CD14-positive monocyte (primary cell): ENCODE data around the gene AGO1. TPM values are rescaled to one million over a fixed set of nuclear protein-coding genes. Genes with fewer than 3 reads are reported as not detected.

Experiments
- DNase-seq, 3 donors: peaks; one replicate each; pipeline ENCODE4 v3.0.0-alpha.2; 2011 to 2022
- H2AFZ ChIP-seq: 2 replicates; pipeline ENCODE4 v1.6.0; 2012; ENCODE audit warnings: mild to moderate bottlenecking, low read depth, low read length, inconsistent platforms; ENCODE audit not compliant: insufficient read depth, poor library complexity, severe bottlenecking
- H3K27ac ChIP-seq, 2 donors: 1 replicate in 1 of 2; 2 replicates in 1 of 2; pipeline ENCODE4 v1.5.1; 2012 to 2013; ENCODE audit warnings: low read length in 2 of 2, control low read depth in 1 of 2, inconsistent platforms in 1 of 2, low read depth in 1 of 2, mild to moderate bottlenecking in 1 of 2
- H3K27me3 ChIP-seq, 2 donors: one replicate each; pipeline versions ENCODE4 v1.6.0 to v1.6.1; 2011 to 2013; ENCODE audit warnings: low read length in 2 of 2; ENCODE audit not compliant: control insufficient read depth in 2 of 2, insufficient read depth in 2 of 2
- H3K36me3 ChIP-seq, 2 donors: replicated peaks in 1 of 2; 1 replicate in 1 of 2; 2 replicates in 1 of 2; pipeline versions ENCODE4 v1.5.1 to v1.6.1; 2012 to 2013; ENCODE audit warnings: low read length in 2 of 2, control low read depth in 1 of 2, inconsistent platforms in 1 of 2, mild to moderate bottlenecking in 1 of 2; ENCODE audit not compliant: insufficient read depth in 2 of 2, control insufficient read depth in 1 of 2
- H3K4me1 ChIP-seq, 2 donors: 1 replicate in 1 of 2; 2 replicates in 1 of 2; pipeline versions ENCODE4 v1.5.1 to v1.6.1; 2012 to 2013; ENCODE audit warnings: low read length in 2 of 2, control low read depth in 1 of 2, inconsistent platforms in 1 of 2, mild to moderate bottlenecking in 1 of 2, moderate library complexity in 1 of 2; ENCODE audit not compliant: insufficient read depth in 2 of 2, control insufficient read depth in 1 of 2
- H3K4me2 ChIP-seq: replicated peaks from 2 replicates; pipeline ENCODE3; 2012; ENCODE audit warnings: low read length, moderate library complexity, mild to moderate bottlenecking; ENCODE audit not compliant: poor library complexity, severe bottlenecking; ENCODE audit errors: extremely low read depth
- H3K4me3 ChIP-seq, 3 experiments: fragments of 200-600 bp in 1 of 3; sonication (generic) in 1 of 3; replicated peaks in 1 of 3; 1 replicate in 2 of 3; 2 replicates in 1 of 3; pipeline ENCODE4 v1.5.1; 2011 to 2013; ENCODE audit warnings: low read length in 3 of 3, mild to moderate bottlenecking in 3 of 3, control low read depth in 2 of 3, low read depth in 2 of 3, inconsistent platforms in 1 of 3, moderate library complexity in 1 of 3
- H3K79me2 ChIP-seq: 2 replicates; pipeline ENCODE4 v1.6.0; 2012; ENCODE audit warnings: mild to moderate bottlenecking, control low read depth, inconsistent platforms, low read length, moderate library complexity; ENCODE audit not compliant: insufficient read depth
- H3K9ac ChIP-seq: 2 replicates; pipeline ENCODE4 v1.6.0; 2017; ENCODE audit warnings: low read length, mild to moderate bottlenecking; ENCODE audit not compliant: insufficient read depth, poor library complexity, severe bottlenecking
- H3K9me3 ChIP-seq, 2 donors: replicated peaks in 1 of 2; 1 replicate in 1 of 2; 2 replicates in 1 of 2; pipeline versions ENCODE4 v1.5.1 to v1.6.1; 2012 to 2013; ENCODE audit warnings: low read length in 2 of 2, control low read depth in 1 of 2; ENCODE audit not compliant: control insufficient read depth in 1 of 2, insufficient read depth in 1 of 2
- H4K20me1 ChIP-seq: 2 replicates; pipeline ENCODE4 v1.6.0; 2012; ENCODE audit warnings: mild to moderate bottlenecking, low read length, control low read depth, moderate library complexity; ENCODE audit not compliant: insufficient read depth
- H3K27ac Mint-ChIP-seq, 7 donors: one replicate each; pipeline ENCODE4 v1.8.0; 2020; ENCODE audit warnings: mild to moderate bottlenecking in 7 of 7, mixed read lengths in 7 of 7, moderate library complexity in 6 of 7, inconsistent platforms in 2 of 7
- H3K27me3 Mint-ChIP-seq, 3 donors: one replicate each; pipeline ENCODE4 v1.8.0; 2021 to 2022; ENCODE audit warnings: low read depth in 3 of 3, mild to moderate bottlenecking in 3 of 3, mixed read lengths in 3 of 3, moderate library complexity in 3 of 3, inconsistent platforms in 1 of 3
- H3K36me3 Mint-ChIP-seq, 2 donors: one replicate each; pipeline ENCODE4 v1.8.0; 2020; ENCODE audit warnings: mixed read lengths in 2 of 2, inconsistent platforms in 1 of 2, mild to moderate bottlenecking in 1 of 2
- H3K4me1 Mint-ChIP-seq: one replicate; pipeline ENCODE4 v1.8.0; 2020; ENCODE audit warnings: mild to moderate bottlenecking, mixed read lengths
- H3K4me3 Mint-ChIP-seq, 2 donors: one replicate each; pipeline ENCODE4 v1.8.0; 2020; ENCODE audit warnings: mild to moderate bottlenecking in 2 of 2, mixed read lengths in 2 of 2, moderate library complexity in 1 of 2
- H3K9me3 Mint-ChIP-seq, 7 donors: one replicate each; pipeline ENCODE4 v1.8.0; 2020 to 2022; ENCODE audit warnings: mixed read lengths in 7 of 7, mild to moderate bottlenecking in 6 of 7, moderate library complexity in 6 of 7, inconsistent platforms in 2 of 7
- CTCF ChIP-seq: fragments of 200-600 bp; IDR thresholded peaks from one replicate; pipeline ENCODE4 v1.8.0; 2022; ENCODE audit warnings: antibody characterized with exemption, mild to moderate bottlenecking
- WGBS: methylation state at CpG from one replicate; pipeline ENCODE4 v1.1.5; 2013; ENCODE audit warnings: missing lambda C conversion rate; ENCODE audit not compliant: insufficient coverage; 5-methylcytosine and 5-hydroxymethylcytosine counted together
- intact Hi-C, 2 donors: fragments of 100-400 bp; cut with micrococcal nuclease; formaldehyde crosslinking; loops; one replicate each; pipeline versions ENCODE4 v1.15.0 to v1.15.1; 2023
- polyA plus RNA-seq, 3 donors: library from polyadenylated mRNA; depleted of rRNA in 1 of 3; unstranded in 2 of 3; stranded (reverse) in 1 of 3; fragments of 300-500 nt in 2 of 3; fragments of >200 nt in 1 of 3; fragmentation: Illumina TruSeq in 2 of 3; gene quantifications; 1 replicate in 2 of 3; 2 replicates in 1 of 3; pipeline ENCODE4 v1.2.3, GENCODE V29; 2012 to 2021

The AGO1 gene
- polyA plus RNA-seq, 3 donors, result 10.9 to 19.4 (median 13.9) TPM

DNA sequence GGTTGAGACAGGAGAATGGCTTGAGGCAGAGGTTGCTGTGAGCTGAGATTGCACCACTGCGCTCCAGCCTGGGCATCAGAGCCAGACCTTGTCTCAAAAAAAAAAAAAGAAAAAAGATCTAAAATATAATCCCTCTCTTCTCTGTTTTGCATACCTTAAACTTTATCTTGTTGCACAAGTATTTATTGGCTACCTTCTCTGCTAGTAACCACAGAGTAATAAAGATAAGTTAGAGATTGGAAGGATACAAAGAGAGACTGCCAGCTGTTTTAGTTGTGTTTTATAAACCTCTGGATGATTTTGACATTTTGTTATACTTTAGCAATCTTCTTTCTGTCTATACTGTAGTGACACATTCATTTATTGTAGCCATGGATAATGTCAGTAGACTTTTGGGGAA lies 75.5 kb downstream of the AGO1 start:
- intact Hi-C loops, result no loop called here
- Mint-ChIP-seq H3K4me1 (no peaks in the 10 kb centered on the region), H3K36me3 (peaks cover 16 to 17% of the 10 kb centered on the region in 2 donors), H3K27ac (no peak overlapping the region), H3K4me3 (no peak overlapping the region), H3K9me3 (no peaks in the 10 kb centered on the region), H3K27me3 (no peaks in the 10 kb centered on the region)
- no peak overlapping the region for H2AFZ ChIP-seq
- no peak overlapping the region for H3K4me3 ChIP-seq
- peaks cover 11% of the 10 kb centered on the region for H4K20me1 ChIP-seq
- DNase-seq, result no peak
- H3K79me2 ChIP-seq, result peaks cover 52% of the 10 kb centered on the region
- H3K9ac ChIP-seq, result no peak overlapping the region
- H3K27me3 ChIP-seq, result no peaks in the 10 kb centered on the region
- WGBS, result no CpG with 5 or more reads among the region's 1 CpG
- no peak overlapping the region for H3K27ac ChIP-seq
- H3K4me1 ChIP-seq, result no peaks in the 10 kb centered on the region
- H3K9me3 ChIP-seq, result no peaks in the 10 kb centered on the region
- peaks cover 8 to 31% of the 10 kb centered on the region in 2 donors for H3K36me3 ChIP-seq
- no peak overlapping the region for H3K4me2 ChIP-seq
- TF ChIP-seq CTCF, result no peak

DNA sequence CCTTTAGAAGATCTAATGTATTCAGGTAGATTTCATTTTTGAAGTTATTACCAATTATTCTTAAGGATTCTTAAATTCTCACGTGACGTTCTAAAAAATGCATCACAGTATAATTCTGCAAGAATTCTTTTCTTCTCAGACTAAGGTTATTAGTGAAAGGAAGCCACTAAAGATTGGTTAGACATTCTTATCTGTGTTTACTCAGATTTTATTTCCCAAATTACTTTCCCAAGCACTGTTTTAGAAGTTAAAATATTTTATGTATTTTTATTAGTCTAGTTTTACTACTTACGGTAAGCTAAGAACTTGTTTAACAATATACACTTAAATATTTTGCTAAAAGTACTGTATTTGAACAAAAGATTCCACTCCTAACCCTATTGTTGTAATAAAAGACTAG lies 76.3 kb downstream of the AGO1 start:
- TF ChIP-seq CTCF, result no peak
- H3K9ac ChIP-seq, result no peak overlapping the region
- Mint-ChIP-seq H3K36me3 (peaks cover 16 to 17% of the 10 kb centered on the region in 2 donors), H3K4me3 (no peak overlapping the region), H3K27me3 (no peaks in the 10 kb centered on the region), H3K4me1 (no peaks in the 10 kb centered on the region), H3K9me3 (peaks cover 0 to 3% (median 0%) of the 10 kb centered on the region in 7 donors), H3K27ac (no peak overlapping the region)
- no peaks in the 10 kb centered on the region for H3K27me3 ChIP-seq
- H3K4me3 ChIP-seq, result no peak overlapping the region
- H3K79me2 ChIP-seq, result peaks cover 51% of the 10 kb centered on the region
- H2AFZ ChIP-seq, result no peak overlapping the region
- intact Hi-C loops, result no loop called here
- peaks cover 11% of the 10 kb centered on the region for H4K20me1 ChIP-seq
- peaks cover 8 to 29% of the 10 kb centered on the region in 2 donors for H3K36me3 ChIP-seq
- no peaks in the 10 kb centered on the region for H3K9me3 ChIP-seq
- no peak overlapping the region for H3K27ac ChIP-seq
- no CpG with 5 or more reads among the region's 3 CpGs for WGBS
- no peak for DNase-seq
- H3K4me1 ChIP-seq, result no peaks in the 10 kb centered on the region
- H3K4me2 ChIP-seq, result no peak overlapping the region
